GF-D8 (cell line): ENCODE results near the gene TRAPPC6A.
A peak's percentile ranks its signal among the peaks of the same experiment; 100 is the strongest.

ENCODE experiments used
- DNase-seq: peaks from one replicate; lab custom pipeline; 2025; lab: John Stamatoyannopoulos, UW

TRAPPC6A gene

GRCh38 chr19:45186509-45187334, 8.7 kb upstream of the TRAPPC6A start:
- no peak for DNase-seq

- no peak for DNase-seq
Observed at GRCh38 chr19:45184115-45184514, 6.1 kb upstream of the TRAPPC6A start.

DNA sequence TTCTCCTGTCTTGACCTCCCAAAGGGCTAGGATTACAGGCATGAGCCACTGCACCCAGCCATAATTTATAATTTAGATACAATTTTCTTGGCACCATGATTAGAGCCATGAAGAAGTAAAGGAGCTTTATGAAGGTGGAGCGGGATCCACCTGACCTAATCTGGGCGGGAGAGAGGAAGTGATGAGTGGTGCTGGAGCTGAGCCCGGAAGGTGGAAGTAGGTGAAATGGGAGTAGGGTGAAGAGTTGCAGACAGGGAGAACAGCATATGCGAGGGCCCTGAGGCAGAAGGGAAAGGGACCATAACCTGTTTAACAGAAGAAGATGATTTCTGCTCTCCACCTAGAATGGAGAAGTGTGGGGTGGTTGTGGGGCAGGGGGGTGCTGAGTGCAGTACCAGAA, 4.7 kb upstream of the TRAPPC6A start:
- DNase-seq: no peak

DNA sequence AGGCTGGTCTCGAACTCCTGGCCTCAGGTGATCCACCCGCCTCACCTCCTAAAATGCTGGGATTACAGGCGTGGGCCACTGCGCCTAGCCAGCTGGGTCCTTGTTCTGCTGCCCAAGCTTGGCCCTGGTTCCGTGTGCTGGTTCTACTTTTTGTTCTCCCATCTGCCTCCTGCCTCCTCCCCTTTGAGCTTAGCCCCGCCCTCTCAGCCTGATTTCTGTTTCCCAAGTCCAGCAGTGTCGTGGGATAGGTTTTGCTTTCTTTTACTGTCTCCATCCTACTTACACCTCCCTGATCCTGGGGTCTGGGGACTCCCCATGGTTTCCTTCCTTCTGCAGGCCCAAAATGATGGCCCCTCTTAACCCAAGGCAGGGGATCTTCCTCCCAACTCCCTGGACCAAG, 2.9 kb upstream of the TRAPPC6A start:
- DNase-seq: no peak

- DNase-seq: no peak
Observed at GRCh38 chr19:45179892-45180370, 1.9 kb upstream of the TRAPPC6A start.

GRCh38 chr19:45179072-45179891, 1.2 kb upstream of the TRAPPC6A start:
- no peak for DNase-seq

DNA sequence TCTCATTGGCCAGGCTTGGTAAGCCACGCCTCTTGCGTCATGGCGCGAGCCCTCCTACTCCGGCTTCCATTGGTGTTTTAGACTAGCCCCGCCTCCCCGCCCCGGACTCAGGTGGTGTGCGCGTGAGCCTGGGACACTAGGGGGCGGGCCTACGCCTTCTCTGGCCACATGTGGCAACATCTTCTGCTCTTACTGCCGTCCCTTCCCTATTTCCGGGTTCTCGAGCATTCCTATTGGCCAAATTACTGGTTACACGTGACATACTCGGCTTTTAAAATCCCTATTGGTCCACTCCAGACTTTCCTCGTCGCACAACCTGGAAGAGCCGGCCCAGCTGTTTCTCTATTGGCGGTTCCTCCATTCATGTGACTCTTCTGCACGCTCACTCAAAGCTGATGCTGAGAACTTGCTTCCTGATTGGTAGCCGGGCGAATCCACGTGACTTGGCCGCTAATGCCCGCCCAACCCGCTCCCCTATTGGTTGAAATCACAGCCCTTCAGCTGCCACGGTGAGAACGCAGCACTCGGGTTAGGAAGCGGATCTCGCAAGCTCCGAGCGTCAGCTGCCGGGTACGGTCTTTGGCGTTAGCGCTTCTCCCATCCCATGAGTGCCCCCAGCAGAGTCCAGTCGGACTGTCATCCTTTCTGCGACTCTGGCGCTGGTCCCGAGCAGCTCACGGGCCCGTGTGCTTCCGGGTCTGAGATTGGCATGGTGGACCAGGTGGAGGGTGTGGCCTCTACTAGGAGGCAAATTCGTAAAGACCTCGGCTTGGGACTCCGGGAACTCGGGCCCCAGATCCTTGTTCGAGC, 430 bp upstream of the TRAPPC6A start, which contains the start of gene BLOC1S3:
Gene BLOC1S3 (plus strand): TSS at position 523 of the 810 bp plus-strand sequence. CDS start 513 bp downstream, outside the sequence.
- peak; percentile 100 for DNase-seq

DNA sequence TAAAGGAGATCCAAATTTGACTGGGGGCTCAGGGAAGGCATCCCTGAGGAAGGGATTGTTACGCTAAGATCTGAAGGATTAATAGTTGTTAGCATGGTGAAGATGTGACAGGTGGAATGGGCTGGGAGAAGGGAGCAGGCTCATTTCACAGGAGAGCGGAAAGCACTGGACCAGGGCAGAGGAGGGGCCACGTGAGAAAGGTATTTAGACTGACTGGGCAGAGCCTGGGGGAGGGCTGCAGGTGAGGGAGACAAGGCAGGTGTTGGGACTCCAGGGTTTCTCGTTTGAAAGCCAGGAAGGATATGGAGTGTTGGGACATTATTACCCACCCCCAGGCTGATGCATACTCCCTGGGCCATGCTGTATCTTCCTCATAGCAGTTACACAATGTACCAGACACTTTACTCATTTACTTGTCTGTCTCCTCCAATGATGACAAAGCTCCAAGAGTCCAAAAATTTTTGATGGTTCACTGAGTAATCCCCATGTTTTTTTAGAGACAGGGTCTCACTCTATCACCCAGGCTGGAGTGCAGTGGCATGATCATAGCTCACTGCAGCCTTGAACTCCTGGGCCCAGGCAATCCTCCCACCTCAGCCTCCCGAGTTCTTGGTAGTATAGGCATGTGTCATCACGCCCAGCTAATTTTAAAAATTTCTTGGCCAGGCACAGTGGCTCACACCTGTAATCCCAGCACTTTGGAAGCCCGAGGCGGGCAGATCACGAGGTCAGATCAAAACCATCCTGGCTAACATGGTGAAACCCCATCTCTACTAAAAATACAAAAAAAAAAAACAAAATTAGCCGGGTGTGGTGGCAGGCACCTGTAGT, 2.3 kb downstream of the TRAPPC6A start:
- no peak for DNase-seq

DNA sequence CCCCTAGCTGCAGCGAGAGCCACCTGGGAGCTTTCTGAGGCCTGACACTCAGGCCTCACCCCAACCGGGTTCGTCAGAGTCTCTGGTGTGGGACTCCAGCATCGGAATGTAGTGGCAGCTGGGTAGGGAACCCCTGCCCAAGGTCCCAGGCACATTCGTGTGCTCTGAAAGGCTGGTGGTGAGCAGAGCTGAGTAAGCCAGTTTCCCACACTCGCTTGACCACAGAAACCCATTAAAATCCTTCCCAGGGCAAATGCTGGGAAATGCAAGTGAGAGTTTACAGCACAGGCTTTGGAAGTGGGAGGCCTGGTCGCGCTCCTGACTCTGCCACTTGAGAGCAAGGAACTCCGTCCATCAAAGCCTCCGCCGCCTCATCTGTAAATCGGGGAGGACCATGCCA, 4.2 kb downstream of the TRAPPC6A start:
- no peak for DNase-seq

DNA sequence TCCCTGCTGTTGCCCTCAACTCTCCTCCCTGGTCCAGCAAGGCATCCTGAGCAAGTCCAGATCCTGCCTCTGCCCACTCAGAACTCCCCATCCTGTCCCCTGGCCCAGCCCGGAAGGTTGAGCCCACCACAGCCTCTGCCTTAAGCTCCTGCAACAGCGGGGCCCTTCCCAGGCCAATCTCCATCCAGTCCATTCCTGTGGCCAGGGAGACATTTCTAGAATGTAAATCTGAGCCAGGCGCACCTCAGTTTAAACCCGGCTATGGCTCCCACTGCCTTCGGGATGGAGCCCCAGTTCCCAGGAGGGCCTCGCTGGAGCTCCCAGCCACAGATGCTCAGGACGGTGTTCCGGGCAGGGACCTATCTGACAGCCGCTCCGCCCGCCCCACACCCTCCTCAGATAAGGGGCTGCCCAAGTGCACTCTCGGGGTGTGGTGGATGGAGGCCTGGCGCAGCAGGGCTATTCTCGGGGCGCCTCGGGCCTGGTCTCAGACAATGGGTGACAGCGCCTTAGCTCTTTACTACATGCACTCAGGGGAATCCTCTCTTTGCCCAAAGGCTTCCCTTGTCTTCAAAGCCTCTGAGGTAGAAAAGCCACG, 5.3 kb downstream of the TRAPPC6A start:
- DNase-seq: no peak

- no peak for DNase-seq
Observed at GRCh38 chr19:45172173-45172572, 5.9 kb downstream of the TRAPPC6A start.

DNA sequence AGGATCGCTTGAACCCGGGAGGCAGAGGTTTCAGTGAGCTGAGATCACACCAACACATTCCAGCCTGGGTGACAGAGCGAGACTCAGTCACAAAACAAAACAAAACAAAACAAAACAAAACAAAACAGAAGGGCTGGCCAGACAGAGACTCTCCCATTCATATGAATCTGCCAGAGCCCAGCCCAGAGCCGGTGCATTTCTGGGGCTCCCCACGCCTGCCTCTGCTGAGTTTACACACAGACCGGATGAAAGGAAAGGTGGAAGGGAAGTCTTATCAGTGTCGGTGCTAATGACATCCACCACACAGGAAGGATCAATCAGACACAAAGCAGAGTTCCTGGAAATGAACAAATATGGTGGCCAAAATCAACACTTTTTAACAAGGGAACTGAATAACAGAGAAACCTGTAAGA, 6.8 kb downstream of the TRAPPC6A start:
- peak; percentile 46 for DNase-seq

DNA sequence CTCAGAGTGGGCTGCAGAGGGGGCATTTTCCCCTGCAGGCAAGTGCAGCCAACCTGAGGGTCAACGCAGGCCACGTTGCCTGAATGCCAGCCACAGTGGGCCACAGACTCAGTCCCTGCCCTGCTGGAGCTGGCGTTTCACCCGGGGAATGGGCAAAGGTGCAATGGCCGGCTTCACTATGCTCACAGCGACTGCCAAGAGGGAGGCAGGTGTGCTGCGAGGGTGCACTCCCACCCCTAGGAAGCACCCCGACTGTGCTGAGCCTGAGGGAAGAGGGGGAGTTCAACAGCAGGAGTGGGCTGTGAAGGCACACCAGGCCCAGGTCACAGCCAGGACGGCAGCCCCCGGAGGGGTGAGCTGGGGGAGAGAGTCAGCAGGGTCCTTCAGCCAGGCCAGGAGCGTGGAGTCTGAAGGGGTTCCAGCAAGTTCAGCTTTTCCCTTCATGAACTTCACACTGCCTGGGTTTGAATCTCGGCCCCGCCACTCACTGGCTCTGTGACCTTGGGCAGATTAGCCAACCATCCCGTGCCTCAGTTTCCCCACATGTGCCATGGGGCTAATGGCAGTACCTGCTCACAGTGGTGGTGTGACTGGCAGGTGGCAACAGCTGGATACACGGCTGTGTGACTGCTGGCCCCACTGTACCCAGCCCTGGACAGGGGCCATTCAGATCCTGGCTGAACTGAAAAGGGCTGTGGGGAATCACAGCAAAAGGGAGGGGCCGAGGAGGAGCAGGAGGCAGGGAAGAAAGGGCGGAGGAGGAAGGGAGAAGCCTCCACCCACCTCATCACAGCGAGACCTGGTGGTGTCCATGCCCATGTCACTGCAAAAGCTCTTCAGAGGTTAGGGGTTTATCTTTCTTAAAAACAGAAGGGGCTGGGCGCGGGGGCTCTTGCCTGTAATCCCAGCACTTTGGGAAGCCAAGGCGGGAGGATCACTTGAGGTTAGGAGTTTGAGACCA, 7.6 kb downstream of the TRAPPC6A start:
- no peak for DNase-seq

DNA sequence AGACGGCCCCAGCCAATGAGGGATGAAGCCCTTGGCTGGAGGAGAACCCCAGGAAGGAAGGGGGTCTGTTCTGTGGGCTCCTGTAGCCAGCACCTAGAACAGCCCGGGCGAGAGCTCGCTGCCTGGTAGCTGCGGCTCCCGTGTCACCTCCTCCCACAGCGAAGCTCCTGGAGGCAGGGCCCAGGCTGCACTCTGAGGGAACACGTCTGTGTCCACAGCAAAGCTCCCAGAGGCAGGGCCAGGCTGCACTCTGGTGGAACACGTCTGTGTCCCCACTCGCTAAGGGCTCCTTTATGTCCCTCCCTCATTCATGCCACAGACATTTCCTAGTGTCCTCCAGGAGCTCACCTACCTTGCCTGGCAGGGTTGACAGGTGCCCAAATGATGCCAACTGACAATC, 8.4 kb downstream of the TRAPPC6A start:
- no peak for DNase-seq

DNA sequence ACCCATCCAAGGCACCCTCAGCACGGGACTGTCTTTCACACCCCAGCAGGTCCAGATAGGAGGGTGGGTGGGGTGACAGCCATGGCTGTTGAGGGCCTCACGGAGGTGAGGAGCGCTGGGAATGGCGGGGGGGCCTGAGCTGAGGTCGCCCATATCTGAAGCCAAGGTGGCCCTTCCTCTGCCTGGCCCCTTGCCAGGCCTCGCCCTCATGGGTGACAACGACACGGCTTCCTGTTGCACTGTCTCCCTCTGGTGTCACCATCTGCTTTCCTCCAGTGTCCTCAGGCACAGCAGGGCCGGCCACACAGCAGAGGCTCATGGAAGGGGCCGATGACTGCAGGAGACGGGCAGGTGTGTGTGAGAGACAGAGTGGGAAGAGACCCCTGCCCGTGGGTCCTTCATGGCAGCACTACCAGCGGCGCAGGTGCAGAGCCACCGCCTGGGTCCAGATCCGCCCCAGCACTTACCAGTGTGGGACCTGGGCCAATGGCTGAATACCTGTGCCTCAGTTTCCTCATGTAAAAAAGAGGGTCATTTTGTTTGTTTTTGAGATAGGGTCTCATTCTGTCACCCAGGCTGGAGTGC, 9.2 kb downstream of the TRAPPC6A start:
- DNase-seq: no peak

- DNase-seq: no peak
Observed at GRCh38 chr19:45166723-45167252, 11.2 kb downstream of the TRAPPC6A start.

DNA sequence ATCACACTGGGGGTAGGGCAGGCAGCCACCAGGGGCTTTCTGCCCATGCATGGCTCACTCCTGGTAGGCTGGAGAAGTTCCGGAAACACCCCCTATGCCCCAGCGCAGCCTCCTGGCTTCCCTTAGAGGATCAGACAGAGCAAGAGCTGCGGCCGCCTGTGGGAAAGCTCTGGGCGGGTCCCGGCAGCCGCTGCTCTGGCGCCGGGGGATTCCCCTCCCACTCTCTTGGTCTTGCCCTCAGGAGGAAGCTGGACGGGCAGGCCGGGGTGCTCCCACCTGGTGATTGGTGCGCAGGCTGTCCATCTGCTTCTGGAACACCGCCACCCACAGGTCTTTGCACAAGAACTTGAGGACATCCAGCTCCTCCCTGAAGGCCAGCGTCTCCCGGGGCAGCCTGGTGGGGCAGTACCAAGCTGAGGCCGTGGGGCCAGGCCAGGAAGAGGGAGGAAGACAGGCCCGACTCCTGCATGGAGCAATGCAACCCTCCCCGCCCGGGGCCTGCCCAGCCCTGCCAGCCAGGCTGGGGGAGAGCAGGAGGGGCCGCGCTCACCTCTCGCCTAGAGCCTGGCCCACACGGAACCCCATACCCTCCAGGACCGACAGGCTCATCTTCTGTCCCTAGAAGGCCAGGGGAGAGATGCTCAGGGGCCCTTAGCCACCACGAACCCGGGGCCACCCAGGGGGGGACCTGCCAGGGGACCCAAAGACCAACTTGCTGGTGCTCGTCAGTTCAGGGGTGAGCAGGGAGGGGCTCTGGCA, 13.3 kb downstream of the TRAPPC6A start:
- peak; percentile 44 for DNase-seq
